ENCODE data around the gene POLR1G. TPM values are rescaled to one million over a fixed set of nuclear protein-coding genes. Genes with fewer than 3 reads are reported as not detected.

Gene POLR1G
- 16.9 TPM for polyA plus RNA-seq (2012; ENCODE audit: insufficient read depth, insufficient read length, low read depth)

GRCh38 chr19:45406226-45407090 lies at the start of gene POLR1G:
Gene POLR1G (plus strand): TSS chr19:45406644. CDS start chr19:45406697, 53 bp downstream.
- Histone ChIP-seq H3K36me3 (peaks cover 32% of the 10 kb centered on the region), H3K4me3 (ENCODE audit: low read depth, low read length) (peak within 1 kb of the TSS; percentile 89), H3K9me3 (no peaks in the 10 kb centered on the region), H3K4me1 (no peaks in the 10 kb centered on the region; the same call in none of the 2 replicates), H3K27me3 (peaks cover 7% of the 10 kb centered on the region; the same call in 1 of the 2 replicates)
- TF ChIP-seq CTCF (IDR thresholded peaks at IDR 0.05; ENCODE audit: low read depth, low read length) = no peak
- peak; percentile 86 for DNase-seq

GRCh38 chr19:45356760-45357444 lies 49.5 kb upstream of the POLR1G start:
- Histone ChIP-seq H3K4me3 (ENCODE audit: low read depth, low read length) (no peak overlapping the region), H3K36me3 (peaks cover 11% of the 10 kb centered on the region), H3K9me3 (no peaks in the 10 kb centered on the region; the same call in 1 of the 2 replicates), H3K4me1 (no peaks in the 10 kb centered on the region), H3K27me3 (no peaks in the 10 kb centered on the region)
- DNase-seq = no peak
- no peak for TF ChIP-seq CTCF (IDR thresholded peaks at IDR 0.05; ENCODE audit: low read depth, low read length)

- TF ChIP-seq CTCF (IDR thresholded peaks at IDR 0.05; ENCODE audit: low read depth, low read length) = no peak
- Histone ChIP-seq H3K9me3 (no peaks in the 10 kb centered on the region; the same call in 1 of the 2 replicates), H3K4me1 (no peaks in the 10 kb centered on the region), H3K4me3 (ENCODE audit: low read depth, low read length) (no peak overlapping the region), H3K27me3 (no peaks in the 10 kb centered on the region), H3K36me3 (peaks cover 16% of the 10 kb centered on the region)
- no peak for DNase-seq
Measured at GRCh38 chr19:45357445-45357783, 49.0 kb upstream of the POLR1G start.

- Histone ChIP-seq H3K27me3 (no peaks in the 10 kb centered on the region), H3K36me3 (peaks cover 17% of the 10 kb centered on the region), H3K9me3 (no peaks in the 10 kb centered on the region; the same call in 1 of the 2 replicates), H3K4me1 (no peaks in the 10 kb centered on the region), H3K4me3 (ENCODE audit: low read depth, low read length) (no peak overlapping the region)
- TF ChIP-seq CTCF (IDR thresholded peaks at IDR 0.05; ENCODE audit: low read depth, low read length) = no peak
- no peak for DNase-seq
Measured at GRCh38 chr19:45358213-45358792, 48.1 kb upstream of the POLR1G start.

- H3K36me3 ChIP-seq = peaks cover 10% of the 10 kb centered on the region
- TF ChIP-seq CTCF (IDR thresholded peaks at IDR 0.05; ENCODE audit: low read depth, low read length) = no peak
- H3K4me3 ChIP-seq (ENCODE audit: low read depth, low read length) = no peak overlapping the region
- H3K9me3 ChIP-seq = no peaks in the 10 kb centered on the region; the same call in 1 of the 2 replicates
- no peak for DNase-seq
- no peaks in the 10 kb centered on the region for H3K27me3 ChIP-seq
- no peaks in the 10 kb centered on the region for H3K4me1 ChIP-seq
Measured at GRCh38 chr19:45361608-45362007, 44.8 kb upstream of the POLR1G start.
